Epidermal melanocyte (primary cell): ENCODE results near the gene PCCA.
A peak's percentile ranks its signal among the peaks of the same experiment; 100 is the strongest.
"Not testable (repeated sequence)": the region's sequence is repeated elsewhere in the genome, so short reads cannot be mapped to it uniquely, and the experiment has no call there.

ENCODE experiments used
- DNase-seq: peaks from one replicate; pipeline ENCODE4 v3.0.0; 2011; ENCODE audit warnings: low spot score; ENCODE audit not compliant: insufficient read length

The PCCA gene

DNA sequence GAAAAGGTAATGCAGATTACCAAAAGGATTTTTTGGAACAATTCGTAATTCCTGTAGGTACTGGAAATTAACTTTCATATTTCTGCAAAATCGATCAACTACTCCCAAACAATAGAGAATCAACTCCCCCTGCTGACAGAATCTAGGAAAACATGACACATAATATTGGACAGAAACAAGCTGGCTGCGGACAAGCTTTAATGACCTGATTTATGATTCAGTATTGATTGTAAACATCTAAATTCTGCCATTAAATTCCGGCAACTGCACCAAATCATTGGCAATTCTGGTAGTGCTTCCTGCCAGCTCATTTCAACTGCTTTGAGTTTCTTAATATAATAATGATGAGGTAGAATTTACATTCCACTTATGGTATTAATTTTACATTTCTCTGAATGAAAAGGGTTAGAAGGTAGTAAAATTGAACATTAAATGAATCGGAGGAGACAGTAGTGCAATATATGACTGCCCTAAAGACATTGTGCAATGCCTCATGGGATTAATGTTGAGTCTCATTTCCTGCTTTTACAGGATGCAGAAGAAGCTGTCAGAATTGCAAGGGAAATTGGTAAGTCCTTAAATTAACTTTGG, 146.5 kb downstream of the PCCA start:
- DNase-seq: peak; percentile 45

DNA sequence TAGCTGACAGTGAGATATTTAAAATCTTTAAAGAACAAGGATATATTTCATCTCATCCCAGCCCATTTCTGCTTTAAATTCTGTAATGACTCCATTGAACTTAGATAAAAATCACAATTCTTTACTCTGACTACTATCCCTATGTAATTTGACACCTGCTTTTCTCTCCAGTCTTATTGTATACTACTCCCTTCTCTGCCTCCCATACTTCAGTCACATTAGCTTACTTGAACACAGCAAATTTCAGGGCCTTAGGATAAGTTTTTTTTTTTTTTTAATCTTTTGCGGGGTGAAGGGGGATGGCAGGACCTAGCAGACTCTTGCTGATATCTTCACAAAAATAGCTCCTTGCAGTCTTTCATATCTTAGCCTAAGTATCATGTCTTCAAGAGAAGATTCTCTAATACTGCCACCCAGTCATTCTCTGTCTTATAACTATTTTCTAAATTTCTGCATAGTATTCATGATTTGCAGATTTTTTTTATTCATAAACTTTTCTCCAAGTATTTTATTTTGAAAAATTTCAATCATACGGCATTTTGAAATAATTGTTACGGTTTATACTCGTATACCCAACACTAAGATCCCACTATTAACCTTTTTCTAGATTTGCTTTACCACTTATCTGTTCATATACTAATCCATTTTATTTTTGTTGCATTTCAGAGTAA, 151.4 kb downstream of the PCCA start:
- DNase-seq: no peak

DNA sequence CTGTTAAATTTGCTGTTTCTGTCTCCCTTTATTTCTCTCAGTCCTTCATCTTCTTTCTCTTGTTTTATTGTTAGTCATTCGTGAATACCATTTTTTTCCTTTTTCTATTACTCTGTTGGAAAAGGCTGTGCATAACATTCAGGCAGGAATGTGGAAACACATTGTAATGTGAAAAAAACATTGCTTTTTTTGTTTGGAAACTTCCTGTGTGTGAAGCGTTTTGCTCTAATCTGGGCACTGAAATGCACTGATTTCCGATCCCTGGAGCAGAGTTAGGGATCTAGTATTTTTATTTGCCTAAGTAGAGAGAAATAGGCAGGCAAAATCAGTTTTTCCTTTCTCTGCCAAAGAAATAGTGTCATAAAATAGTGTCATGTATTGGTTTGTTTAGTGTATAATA, 155.5 kb downstream of the PCCA start:
- no peak for DNase-seq

DNA sequence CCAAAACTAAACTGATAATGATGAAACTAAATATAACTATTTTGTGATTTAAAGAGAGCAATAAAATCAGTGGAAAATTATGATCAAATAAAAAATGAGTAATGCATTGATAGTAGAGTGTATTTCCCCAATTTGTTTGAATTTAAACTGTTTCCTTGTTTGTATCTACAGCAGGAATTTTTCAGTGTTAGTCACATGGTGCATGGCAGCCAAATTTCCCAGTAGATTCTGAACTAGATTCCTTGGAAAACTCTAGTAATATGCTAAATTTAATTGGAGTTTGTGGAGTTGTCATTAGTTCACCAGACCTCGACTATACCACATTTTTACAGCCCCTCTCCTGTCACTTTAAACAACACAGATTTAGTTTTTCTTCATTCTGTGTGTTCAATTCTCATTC, 156.2 kb downstream of the PCCA start:
- no peak for DNase-seq

DNA sequence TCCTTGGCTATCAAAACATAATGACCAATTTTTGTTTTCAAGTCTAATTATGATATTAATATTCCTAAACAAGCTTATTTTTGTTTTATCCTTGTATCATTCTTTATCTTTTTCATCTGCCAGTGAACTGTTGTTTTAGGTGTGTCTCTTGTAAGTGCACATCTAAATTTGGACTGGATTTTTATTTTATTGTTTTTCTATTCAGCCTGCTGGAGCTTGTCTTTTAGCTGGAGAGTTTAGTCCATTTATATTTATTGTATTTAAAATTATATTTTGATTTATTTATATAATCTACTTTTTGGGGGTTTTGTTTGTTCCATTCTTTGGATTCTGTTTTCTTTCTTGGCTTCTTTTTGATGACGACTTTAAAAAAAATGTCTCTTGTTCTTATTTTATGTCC, 159.0 kb downstream of the PCCA start:
- DNase-seq: no peak

DNA sequence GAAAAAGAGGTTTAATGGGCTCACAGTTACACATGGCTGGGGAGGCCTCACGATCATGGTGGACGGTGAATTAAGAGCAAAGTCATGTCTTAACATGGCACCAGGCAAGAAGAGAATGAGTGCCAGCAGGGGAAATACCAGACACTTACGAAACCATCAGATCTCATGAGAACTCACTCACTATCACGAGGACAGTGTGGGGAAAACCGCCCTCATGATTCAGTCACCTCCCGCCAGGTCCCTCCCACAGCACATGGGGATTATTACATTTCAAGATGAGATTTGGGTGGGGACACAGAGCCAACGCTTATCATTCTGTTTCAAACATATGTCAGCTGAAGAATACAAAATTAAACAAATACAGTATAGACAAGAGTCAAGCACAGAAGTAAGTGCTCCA, 165.1 kb downstream of the PCCA start:
- DNase-seq: no peak

DNA sequence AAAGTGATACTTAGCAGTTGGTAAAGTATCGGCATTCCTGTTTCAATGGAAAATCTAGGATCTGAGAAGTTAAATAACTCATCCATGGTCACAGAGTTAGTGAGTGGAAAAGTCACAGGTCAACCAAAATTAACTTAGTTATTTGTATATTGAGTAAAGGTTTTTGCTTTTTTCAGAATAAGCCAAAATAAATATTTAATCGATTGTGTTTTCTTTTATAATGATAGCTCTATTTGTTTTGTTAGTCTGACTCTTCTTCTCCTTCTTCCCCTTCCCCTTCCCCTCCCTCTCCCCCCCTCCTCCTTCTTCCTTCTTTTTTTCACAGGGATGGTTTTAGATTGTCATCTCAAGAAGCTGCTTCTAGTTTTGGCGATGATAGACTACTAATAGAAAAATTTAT, 173.5 kb downstream of the PCCA start:
- DNase-seq: no peak

DNA sequence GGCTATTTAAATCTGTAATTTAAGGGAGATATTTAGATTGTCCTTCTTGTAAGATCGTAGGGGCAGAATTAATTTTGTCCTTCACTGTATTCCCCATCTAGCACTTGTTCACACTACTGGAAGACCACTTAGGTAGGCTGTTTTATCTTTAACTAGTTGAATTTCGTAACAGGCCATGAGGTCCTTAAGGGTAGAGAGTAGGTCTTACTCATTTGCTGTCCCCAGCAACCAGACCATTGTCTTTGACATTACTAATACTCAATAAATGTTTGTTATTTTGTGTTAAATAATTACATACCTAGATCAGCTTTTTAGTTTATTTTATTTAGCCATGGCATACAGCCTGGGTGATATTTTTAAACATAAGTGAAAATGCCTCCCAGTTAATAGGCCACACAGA, 177.1 kb downstream of the PCCA start:
- DNase-seq: no peak

DNA sequence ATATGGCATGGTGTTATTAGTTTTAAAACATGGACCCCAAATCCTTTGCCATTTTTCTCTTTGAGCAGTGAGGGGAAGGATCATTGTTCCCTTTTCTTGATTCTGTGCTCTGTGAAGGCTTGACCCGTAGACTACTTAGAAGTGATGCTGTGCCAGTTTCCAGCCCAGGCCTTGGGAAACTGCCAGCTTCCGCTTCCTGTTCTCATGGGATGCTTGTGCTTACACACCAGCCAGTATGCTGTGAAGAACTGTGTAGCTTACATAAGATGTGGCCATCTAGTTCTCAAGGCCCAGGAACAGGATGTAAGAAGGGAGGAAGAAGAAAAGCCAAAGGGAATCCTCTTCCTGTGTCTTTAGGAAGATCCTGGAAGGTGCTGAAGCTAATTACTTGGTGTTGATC, 180.9 kb downstream of the PCCA start:
- DNase-seq: no peak

DNA sequence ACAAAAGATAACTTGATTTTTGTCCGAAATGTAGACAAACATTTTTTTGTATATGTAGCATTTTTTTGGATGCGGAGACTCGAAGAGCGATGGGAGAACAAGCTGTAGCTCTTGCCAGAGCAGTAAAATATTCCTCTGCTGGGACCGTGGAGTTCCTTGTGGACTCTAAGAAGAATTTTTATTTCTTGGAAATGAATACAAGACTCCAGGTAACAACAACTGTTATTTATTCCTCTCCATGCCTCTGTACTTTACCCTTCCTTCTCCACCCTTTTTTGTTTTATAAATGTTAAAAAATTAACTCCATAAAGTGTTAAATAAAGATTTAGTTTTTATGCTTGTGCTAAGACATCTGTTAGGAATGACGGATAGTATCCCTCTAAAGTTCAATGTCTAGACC, 184.2 kb downstream of the PCCA start:
- DNase-seq: no peak

DNA sequence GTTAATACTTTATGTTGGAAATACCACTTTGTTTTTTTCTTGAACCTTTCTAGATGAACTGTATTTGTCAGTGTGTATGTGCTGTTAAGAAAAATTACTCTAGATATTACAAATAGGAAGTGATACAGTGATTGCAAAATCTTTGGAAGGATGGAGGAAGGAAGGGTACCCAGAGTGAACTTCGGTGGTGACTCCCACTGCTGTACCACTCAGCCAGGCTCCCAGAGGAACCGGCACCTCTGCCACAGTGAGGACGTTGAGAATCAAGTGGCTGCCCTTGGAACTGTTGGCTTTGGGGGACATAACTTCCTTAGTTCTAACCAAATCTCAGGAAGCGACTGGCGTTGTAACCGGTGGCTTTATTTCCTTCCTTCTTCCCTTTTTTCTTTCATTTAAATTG, 184.7 kb downstream of the PCCA start:
- DNase-seq: no peak

DNA sequence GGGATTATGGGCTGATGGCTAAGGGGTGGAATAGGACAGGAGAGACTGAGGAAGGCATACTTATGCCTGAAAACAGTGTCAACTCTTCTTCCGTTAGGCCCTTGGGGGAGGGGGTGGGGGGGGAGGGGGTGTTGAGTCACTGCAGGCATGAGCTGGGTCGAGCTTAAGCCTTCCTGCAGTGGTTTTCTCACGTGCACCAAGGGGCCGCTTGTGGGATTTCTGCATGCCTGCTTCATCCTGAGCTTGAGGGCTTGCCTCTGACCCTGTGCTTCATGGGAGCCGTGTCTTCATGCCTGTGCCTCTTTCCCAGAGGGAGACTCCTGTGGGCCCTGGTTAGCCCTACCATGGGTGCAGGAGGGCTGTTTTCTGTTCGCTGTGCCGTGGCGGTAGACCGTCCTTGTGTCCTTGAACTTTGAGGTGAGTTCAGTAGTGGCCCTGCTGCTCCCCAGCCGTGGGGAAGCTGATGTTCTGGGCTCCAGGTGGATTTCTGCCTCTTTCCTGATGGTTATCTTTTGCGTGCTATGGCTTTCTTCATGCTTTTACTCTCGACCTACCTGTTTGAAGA, 186.1 kb downstream of the PCCA start:
- no peak for DNase-seq

DNA sequence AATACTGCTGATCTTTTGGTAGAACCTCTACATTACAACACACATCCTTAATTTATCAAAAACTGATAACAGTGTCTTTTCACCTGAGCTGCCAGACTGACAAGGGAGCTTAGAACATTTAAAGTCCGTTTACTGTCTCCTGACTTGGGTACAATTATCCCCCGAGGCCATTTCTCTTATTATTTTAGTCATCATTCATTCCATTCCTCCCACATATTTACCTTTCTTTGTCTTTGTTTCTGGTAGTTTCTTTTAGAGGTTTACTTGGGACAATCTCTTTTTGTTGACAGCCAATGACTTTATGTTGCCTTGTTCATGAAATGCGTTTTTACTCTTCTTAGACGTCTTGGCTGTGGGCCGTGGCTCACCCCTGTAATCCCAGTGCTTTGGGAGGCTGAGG, 186.9 kb downstream of the PCCA start:
- no peak for DNase-seq

DNA sequence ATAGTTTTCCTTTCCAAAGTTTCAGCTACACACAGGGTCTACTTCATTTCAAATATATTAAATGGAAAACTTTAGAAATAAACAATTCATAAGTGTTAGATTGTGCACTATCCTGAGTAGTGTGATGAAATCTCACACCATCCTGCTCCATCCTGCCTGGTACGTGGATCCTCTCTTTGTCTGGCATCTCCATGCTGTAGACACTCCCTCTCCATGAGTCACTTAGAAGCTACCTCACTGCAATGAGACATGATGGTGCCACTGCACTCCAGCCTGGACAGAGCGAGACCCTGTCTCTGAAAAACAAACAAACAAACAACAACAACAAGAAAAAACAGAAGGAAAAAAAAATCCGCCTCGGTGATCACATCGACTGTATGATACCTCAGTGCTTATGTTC, 191.8 kb downstream of the PCCA start:
- DNase-seq: no peak

DNA sequence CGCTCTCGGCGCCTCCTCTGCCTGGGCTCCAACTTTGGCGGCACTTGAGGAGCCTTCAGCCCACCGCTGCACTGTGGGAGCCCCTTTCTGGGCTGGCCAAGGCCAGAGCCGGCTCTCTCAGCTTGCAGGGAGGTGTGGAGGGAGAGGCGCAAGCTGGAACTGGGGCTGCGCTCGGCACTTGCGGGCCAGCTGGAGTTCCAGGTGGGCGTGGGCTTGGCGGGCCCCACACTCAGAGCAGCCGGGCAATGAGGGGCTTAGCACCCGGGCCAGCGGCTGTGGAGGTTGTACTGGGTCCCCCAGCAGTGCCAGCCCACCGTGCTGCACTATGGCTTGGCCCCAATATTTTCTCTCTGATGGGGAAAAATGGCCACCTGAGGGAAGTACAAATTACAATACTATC, 193.4 kb downstream of the PCCA start:
- not testable (repeated sequence) for DNase-seq

DNA sequence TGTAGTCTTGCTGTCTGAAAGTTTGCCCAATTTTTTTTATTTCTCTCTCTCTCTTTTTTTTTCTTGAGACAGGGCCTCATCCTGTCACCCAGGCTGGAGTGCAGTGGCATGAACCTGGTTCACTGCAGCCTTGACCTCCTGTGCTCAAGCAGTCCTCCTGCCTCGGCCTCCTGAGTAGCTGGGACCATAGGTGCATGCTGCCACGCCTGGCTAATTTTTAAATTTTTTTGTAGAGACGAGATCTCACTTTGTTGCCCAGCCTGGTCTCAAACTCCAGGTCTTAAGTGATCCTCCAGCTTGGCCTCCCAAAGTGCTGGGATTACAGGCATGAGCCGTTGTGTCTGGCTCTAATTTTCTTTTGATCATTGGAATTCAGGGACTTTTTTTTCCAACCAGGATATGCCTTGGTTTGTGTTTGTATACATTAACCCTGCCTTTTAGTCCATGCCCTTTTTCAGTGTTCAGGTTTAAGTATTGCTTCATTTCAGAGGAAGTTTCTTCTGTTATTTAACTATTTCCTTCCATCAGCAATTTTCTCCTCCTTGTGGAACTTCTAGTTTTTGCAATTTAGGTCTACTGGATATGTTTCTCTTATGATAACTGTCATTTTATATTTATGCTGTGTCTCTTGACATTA, 201.4 kb downstream of the PCCA start:
- DNase-seq: no peak

DNA sequence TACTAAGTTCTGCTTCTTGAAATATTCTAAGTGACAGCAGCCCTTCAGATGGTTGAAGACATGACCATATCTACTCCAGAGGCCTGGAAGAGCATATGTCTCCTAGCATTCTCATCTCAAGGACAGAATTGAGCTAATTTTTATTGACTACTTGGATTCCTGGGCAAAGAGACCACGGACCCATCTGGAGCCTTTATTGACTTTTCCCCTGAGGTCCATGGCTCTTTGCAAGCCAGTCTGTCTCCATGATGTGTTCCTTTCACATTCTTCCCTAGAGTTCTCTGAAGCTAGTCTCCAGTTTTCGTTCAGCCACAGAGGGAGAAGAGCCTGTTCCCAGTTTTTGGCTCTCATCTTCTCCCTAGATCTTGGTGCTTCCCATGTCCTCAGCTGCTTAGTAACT, 202.7 kb downstream of the PCCA start:
- no peak for DNase-seq

DNA sequence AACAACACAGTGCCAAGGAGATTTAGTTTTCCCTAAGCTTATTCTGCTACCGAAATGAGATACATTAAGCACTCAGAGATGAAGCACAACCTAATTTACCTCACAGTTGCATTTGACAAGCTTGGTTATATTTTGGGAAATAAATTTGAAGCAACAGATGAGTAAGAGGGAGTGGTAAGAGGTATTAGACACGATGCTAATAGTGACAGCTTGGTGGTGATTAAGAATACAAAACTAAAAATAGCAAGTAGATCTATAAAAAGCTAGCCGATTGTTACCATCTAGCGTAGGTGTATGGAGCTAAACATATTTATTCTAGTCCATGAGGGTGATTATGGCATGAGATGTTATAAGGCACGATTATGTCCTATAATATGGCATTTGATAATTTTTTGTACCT, 208.5 kb downstream of the PCCA start:
- no peak for DNase-seq

DNA sequence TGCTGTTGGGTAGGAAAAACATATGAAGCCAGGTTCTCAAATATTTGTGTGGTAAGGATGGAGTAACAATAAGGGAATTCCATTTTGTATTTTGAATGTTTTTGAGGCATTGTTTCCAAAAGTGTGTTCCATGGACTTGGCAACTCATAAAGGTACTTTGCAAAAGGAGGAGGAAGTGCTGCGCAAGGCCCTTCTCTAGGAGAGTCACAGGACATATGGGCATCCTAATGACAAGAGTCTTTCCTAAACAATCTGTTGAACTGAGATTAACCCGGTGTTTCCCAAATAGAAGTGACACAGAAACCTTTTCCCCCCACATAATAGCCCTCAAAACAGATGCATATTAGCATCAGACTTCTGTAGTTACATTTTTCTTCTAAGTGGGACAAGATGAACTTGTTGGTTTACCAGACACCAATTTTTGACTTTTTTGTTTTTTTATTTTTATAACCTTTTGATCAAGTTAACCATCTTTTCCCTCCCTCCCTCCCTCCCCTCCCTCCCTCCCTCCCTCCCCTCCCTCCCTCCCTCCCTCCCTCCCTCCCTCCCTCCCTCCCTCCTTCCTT, 209.3 kb downstream of the PCCA start:
- DNase-seq: no peak

DNA sequence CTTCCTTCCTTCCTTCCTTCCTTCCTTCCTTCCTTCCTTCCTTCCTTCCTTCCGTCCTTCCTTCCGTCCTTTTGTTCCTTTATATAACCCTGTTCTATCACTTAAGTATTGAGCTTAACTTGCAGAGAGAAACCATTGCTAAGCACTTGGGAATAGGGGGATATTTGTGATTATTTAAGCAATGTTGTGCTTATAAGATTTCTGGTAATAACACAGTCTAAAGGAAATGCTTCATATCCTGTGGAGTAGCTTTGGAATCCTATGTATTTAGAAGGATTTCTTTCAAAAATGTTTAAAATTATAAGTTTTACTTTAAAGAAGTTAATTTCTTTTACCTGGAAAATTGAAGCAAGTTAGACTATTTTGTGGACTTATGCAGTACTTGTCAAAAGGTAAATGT, 209.8 kb downstream of the PCCA start:
- no peak for DNase-seq

DNA sequence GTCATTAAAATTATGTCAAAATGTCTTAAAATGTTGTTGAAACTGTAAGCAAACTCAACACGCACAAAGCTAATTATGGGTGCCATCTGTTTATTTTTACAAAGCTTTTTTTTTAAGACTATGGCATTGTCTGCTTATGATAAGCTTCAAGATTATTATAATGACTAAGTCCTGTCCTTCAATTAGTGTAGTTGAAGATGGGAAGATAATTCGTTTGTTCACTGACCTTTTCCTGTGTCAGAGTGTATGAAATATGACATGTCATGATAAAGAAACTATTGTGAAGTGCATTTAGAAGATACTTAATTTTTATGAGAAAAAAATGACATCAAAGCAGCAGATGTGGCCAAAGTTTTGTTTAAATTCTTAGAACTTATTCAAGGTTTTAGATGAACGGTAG, 211.3 kb downstream of the PCCA start:
- no peak for DNase-seq

DNA sequence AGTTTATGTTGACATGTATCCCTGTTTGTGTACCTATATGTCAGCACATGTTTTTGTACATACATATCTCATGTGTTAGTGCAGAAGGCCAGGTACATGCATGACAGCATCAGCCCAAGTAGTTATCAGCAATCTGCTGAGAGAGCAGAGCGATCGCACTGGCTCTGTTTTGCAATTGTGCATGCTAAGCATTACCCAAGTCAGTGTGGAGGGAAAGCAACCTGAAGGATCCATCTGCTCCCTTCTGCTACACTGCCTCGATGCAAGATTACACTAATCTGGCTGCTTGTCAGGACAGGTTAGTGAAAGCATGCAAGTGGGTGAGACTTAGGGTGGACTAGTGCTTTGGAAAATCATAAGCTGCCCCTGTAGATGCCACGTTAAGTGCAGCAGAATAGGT, 211.8 kb downstream of the PCCA start:
- DNase-seq: no peak

DNA sequence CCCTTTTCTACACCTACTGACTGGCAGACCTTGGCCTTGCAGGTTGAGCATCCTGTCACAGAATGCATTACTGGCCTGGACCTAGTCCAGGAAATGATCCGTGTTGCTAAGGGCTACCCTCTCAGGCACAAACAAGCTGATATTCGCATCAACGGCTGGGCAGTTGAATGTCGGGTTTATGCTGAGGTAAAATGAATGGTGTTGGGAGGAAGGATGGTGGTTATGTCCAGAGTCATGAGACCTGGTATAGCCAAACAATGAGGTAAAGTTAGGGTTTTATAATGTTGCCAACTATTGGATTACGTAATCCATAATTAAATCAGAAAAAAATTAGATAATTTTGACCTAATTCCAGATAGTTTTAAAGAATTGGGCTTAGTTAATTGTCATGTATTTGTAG, 212.5 kb downstream of the PCCA start:
- no peak for DNase-seq
